Gastrocnemius medialis (tissue), 4 donors: ENCODE data around the gene LRRC4. TPM values are rescaled to one million over a fixed set of nuclear protein-coding genes. Genes with fewer than 3 reads are reported as not detected.

Source experiments
- ATAC-seq, 2 donors: fragments of 150-250 bp; one replicate each; pipeline ENCODE4 v1.9.1; 2016
- DNase-seq, 2 donors: peaks; one replicate each; pipeline ENCODE4 v3.0.0-alpha.2; 2019
- H3K27ac ChIP-seq, 4 donors: fragments of 200-600 bp; sonication (generic); 1 replicate in 1 of 4; 2 replicates in 3 of 4; pipeline ENCODE4 v1.5.1; 2016 to 2018; ENCODE audit warnings: mild to moderate bottlenecking in 2 of 4, moderate library complexity in 1 of 4
- H3K27me3 ChIP-seq, 3 donors: fragments of 200-600 bp; sonication (generic) in 2 of 3; 1 replicate in 1 of 3; 2 replicates in 2 of 3; pipeline versions ENCODE4 v1.5.1 to v1.6.0; 2016 to 2019; ENCODE audit warnings: mild to moderate bottlenecking in 1 of 3, moderate library complexity in 1 of 3
- H3K36me3 ChIP-seq, 2 donors: fragments of 200-600 bp; sonication (generic) in 1 of 2; one replicate each; pipeline ENCODE4 v1.5.1; 2017 to 2018
- H3K4me1 ChIP-seq, 2 donors: fragments of 200-600 bp; sonication (generic) in 1 of 2; one replicate each; pipeline ENCODE4 v1.5.1; 2016 to 2017; ENCODE audit warnings: mild to moderate bottlenecking in 2 of 2
- H3K4me3 ChIP-seq, 4 donors: fragments of 200-600 bp; sonication (generic) in 3 of 4; 1 replicate in 1 of 4; 2 replicates in 3 of 4; pipeline ENCODE4 v1.5.1; 2016 to 2019; ENCODE audit warnings: mild to moderate bottlenecking in 2 of 4
- H3K9me3 ChIP-seq, 3 donors: fragments of 200-600 bp; sonication (generic) in 2 of 3; 1 replicate in 1 of 3; 2 replicates in 2 of 3; pipeline ENCODE4 v1.5.1; 2016 to 2019
- CTCF ChIP-seq, 5 experiments: fragments of 450-650 bp in 3 of 5; fragments of 200-600 bp in 2 of 5; sonication (generic) in 2 of 5; IDR thresholded peaks in 4 of 5; conservative IDR thresholded peaks in 1 of 5; 1 replicate in 4 of 5; 2 replicates in 1 of 5; pipeline ENCODE4 v1.5.1; 2016 to 2019; ENCODE audit warnings: antibody characterized with exemption in 5 of 5, mild to moderate bottlenecking in 3 of 5, moderate library complexity in 3 of 5
- POLR2A ChIP-seq, 2 donors: fragments of 450-650 bp; IDR thresholded peaks; one replicate each; pipeline ENCODE4 v1.6.1; 2017; ENCODE audit warnings: antibody characterized with exemption in 2 of 2, mild to moderate bottlenecking in 2 of 2, moderate library complexity in 2 of 2
- in situ Hi-C, 4 donors: fragments of 200-750 bp; cut with MboI; loops; one replicate each; pipeline versions ENCODE4 v1.15.0 to v1.8.0; 2017; ENCODE audit warnings: low sequenced_read_pairs in 4 of 4
- intact Hi-C: fragments of 100-400 bp; cut with DNase I; formaldehyde crosslinking; loops from one replicate; pipeline ENCODE4 v1.15.1; 2023; ENCODE audit warnings: low total_unique reads
- total RNA-seq, 4 donors: library from RNA; depleted of rRNA; stranded (reverse); fragments of >200 nt; gene quantifications; one replicate each; pipeline versions ENCODE4 v1.1.0 to v1.2.3, GENCODE V29; 2016

Gene LRRC4
- total RNA-seq, 4 donors from 2014 or later: 0.29 to 4.3 (median 0.96) TPM

- in situ Hi-C loops: no loop called here
- DNase-seq (no peak), ATAC-seq (no peak)
- intact Hi-C loops: no loop called here
- no peaks in the 10 kb centered on the region for H3K9me3 ChIP-seq
- H3K4me1 ChIP-seq: peaks cover 11 to 28% of the 10 kb centered on the region in 2 donors
- no peaks in the 10 kb centered on the region for H3K36me3 ChIP-seq
- peaks cover 0 to 3% (median 0%) of the 10 kb centered on the region in 3 donors for H3K27me3 ChIP-seq
- H3K27ac ChIP-seq: no peak overlapping the region
- H3K4me3 ChIP-seq: no peak overlapping the region
- TF ChIP-seq CTCF (IDR thresholded peaks at IDR 0.05 in 4 of 5, conservative IDR thresholded peaks at IDR 0.05 in 1 of 5) (no peak), POLR2A (IDR thresholded peaks at IDR 0.05) (no peak)
Observed at GRCh38 chr7:128027485-128027980, 3.7 kb downstream of the LRRC4 start.

- Histone ChIP-seq H3K36me3 (no peaks in the 10 kb centered on the region), H3K27me3 (peaks cover 0 to 3% (median 0%) of the 10 kb centered on the region in 3 donors), H3K9me3 (no peaks in the 10 kb centered on the region), H3K4me3 (no peak overlapping the region), H3K4me1 (peaks cover 11 to 38% of the 10 kb centered on the region in 2 donors), H3K27ac (no peak overlapping the region)
- in situ Hi-C loops (no loop called here), intact Hi-C loops (no loop called here)
- no peak for DNase-seq
- no peak for ATAC-seq
- no peak for TF ChIP-seq POLR2A (IDR thresholded peaks at IDR 0.05)
- no peak for TF ChIP-seq CTCF (IDR thresholded peaks at IDR 0.05 in 4 of 5, conservative IDR thresholded peaks at IDR 0.05 in 1 of 5)
Observed at GRCh38 chr7:128026551-128026950, 4.7 kb downstream of the LRRC4 start.

- intact Hi-C loops (no loop called here), in situ Hi-C loops (no loop called here)
- Histone ChIP-seq H3K4me1 (peaks cover 8 to 43% of the 10 kb centered on the region in 2 donors), H3K4me3 (no peak overlapping the region), H3K27ac (no peak overlapping the region), H3K27me3 (peaks cover 0 to 3% (median 0%) of the 10 kb centered on the region in 3 donors), H3K36me3 (no peaks in the 10 kb centered on the region), H3K9me3 (no peaks in the 10 kb centered on the region)
- TF ChIP-seq CTCF (IDR thresholded peaks at IDR 0.05 in 4 of 5, conservative IDR thresholded peaks at IDR 0.05 in 1 of 5) (no peak), POLR2A (IDR thresholded peaks at IDR 0.05) (no peak)
- DNase-seq: no peak
- ATAC-seq: no peak
Observed at GRCh38 chr7:128025819-128026218, 5.4 kb downstream of the LRRC4 start.

GRCh38 chr7:128025380-128025779 lies 5.9 kb downstream of the LRRC4 start:
- TF ChIP-seq POLR2A (IDR thresholded peaks at IDR 0.05): no peak
- no peak for TF ChIP-seq CTCF (IDR thresholded peaks at IDR 0.05 in 4 of 5, conservative IDR thresholded peaks at IDR 0.05 in 1 of 5)
- Histone ChIP-seq H3K27ac (no peak overlapping the region), H3K4me1 (peaks cover 4 to 43% of the 10 kb centered on the region in 2 donors), H3K9me3 (no peaks in the 10 kb centered on the region), H3K4me3 (no peak overlapping the region), H3K27me3 (peaks cover 0 to 3% (median 0%) of the 10 kb centered on the region in 3 donors), H3K36me3 (no peaks in the 10 kb centered on the region)
- ATAC-seq: no peak
- in situ Hi-C loops (no loop called here), intact Hi-C loops (no loop called here)
- DNase-seq: no peak

- TF ChIP-seq CTCF (IDR thresholded peaks at IDR 0.05 in 4 of 5, conservative IDR thresholded peaks at IDR 0.05 in 1 of 5) (no peak), POLR2A (IDR thresholded peaks at IDR 0.05) (no peak)
- no peak overlapping the region for H3K27ac ChIP-seq
- ATAC-seq (no peak), DNase-seq (no peak)
- H3K4me1 ChIP-seq: peaks cover 3 to 43% of the 10 kb centered on the region in 2 donors
- H3K36me3 ChIP-seq: no peaks in the 10 kb centered on the region
- in situ Hi-C loops (no loop called here), intact Hi-C loops (no loop called here)
- no peaks in the 10 kb centered on the region for H3K9me3 ChIP-seq
- H3K27me3 ChIP-seq: no peaks in the 10 kb centered on the region
- no peak overlapping the region for H3K4me3 ChIP-seq
Observed at GRCh38 chr7:128024151-128024550, 7.1 kb downstream of the LRRC4 start.
